ENCODE data around the gene FBXW8.

DNA sequence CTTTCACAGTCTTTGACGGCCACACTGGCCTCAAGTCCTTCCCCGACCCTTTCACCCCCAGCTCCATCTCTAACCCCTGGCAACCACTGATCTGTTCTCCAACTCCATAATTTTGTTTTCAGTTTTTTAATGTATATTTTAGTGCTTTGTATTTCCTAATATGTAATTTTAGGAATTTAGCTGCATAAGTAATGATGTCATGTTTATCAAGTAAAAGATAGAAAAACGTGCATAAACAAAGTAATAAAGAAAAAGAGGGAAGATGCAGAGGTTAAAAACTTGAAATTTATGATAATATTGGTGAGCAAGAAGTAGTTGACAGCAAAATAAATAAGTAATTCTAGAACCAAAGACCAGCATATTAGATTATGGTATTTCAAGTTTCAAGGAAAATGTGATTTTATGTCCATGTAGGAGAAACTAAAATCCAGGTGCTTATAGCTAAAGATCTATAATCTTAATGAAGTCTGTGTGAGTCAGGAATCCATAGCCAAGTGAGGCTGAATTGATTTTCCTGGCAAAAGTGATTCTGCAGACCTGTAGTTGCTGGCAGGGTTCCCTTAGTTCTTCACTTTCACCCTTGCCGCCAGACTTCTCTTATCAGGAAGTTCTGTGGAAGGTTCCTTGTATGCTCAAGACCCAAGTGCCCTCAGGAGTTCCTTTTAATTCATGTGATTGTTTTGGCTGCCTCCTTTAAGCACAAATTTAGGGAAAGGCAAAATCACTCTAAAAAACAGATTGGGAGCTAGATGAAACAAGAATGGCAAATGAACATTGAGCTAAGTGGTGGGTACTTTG, 24.4 kb downstream of the FBXW8 start:
- TF ChIP-seq POLR2AphosphoS5 (IDR thresholded peaks at IDR 0.05; ENCODE audit: insufficient read depth, low read depth, low read length): no peak
- TF ChIP-seq CTCF (IDR thresholded peaks at IDR 0.05; ENCODE audit: extremely low read depth in 1 of 2, insufficient read depth in 1 of 2, low read depth in 1 of 2, low read length in 2 of 2): no peak
- TF ChIP-seq POLR2A (IDR thresholded peaks at IDR 0.05; ENCODE audit: low read depth, low read length): no peak
- TF ChIP-seq GATA2 (IDR thresholded peaks at IDR 0.05; ENCODE audit: insufficient read depth, insufficient read length, low read depth, low read length): no peak
- TF ChIP-seq EZH2 (IDR thresholded peaks at IDR 0.05; ENCODE audit: borderline replicate concordance, low read depth, low read length, severe bottlenecking): no peak
- TF ChIP-seq MYC (IDR thresholded peaks at IDR 0.05; ENCODE audit: low read depth, low read length): no peak

Data from endothelial cell of umbilical vein (primary cell).